Esophagus squamous epithelium (tissue), 5 donors: Measurements from ENCODE around the gene HSPB3. TPM values are rescaled to one million over a fixed set of nuclear protein-coding genes. Genes with fewer than 3 reads are reported as not detected.
A peak's percentile ranks its signal among the peaks of the same experiment; 100 is the strongest.
"Not testable (repeated sequence)": the region's sequence is repeated elsewhere in the genome, so short reads cannot be mapped to it uniquely, and the experiment has no call there.

Source experiments
- DNase-seq: peaks from one replicate; lab custom pipeline; 2025; lab: John Stamatoyannopoulos, UW
- H3K27ac ChIP-seq, 4 donors: fragments of 200-600 bp; sonication (generic); one replicate each; pipeline ENCODE4 v1.5.1; 2016 to 2019; ENCODE audit warnings: mild to moderate bottlenecking in 1 of 4
- H3K27me3 ChIP-seq, 4 donors: fragments of 200-600 bp; sonication (generic); 1 replicate in 3 of 4; 2 replicates in 1 of 4; pipeline versions ENCODE4 v1.5.1 to v1.6.0; 2017 to 2021; ENCODE audit warnings: antibody characterized with exemption in 1 of 4
- H3K36me3 ChIP-seq, 3 donors: fragments of 200-600 bp; sonication (generic); one replicate each; pipeline ENCODE4 v1.5.1; 2016 to 2019
- H3K4me1 ChIP-seq, 3 donors: fragments of 200-600 bp; sonication (generic); one replicate each; pipeline ENCODE4 v1.5.1; 2017 to 2019
- H3K4me3 ChIP-seq, 4 donors: fragments of 200-600 bp; sonication (generic); 1 replicate in 3 of 4; 2 replicates in 1 of 4; pipeline ENCODE4 v1.5.1; 2016 to 2019; ENCODE audit warnings: mild to moderate bottlenecking in 2 of 4, moderate library complexity in 1 of 4
- H3K9me3 ChIP-seq, 3 donors: fragments of 200-600 bp; sonication (generic); one replicate each; pipeline ENCODE4 v1.5.1; 2016 to 2019
- POLR2A ChIP-seq, 4 donors: fragments of 450-650 bp; IDR thresholded peaks; one replicate each; pipeline ENCODE4 v1.6.1; 2017; ENCODE audit warnings: antibody characterized with exemption in 4 of 4, mild to moderate bottlenecking in 4 of 4, moderate library complexity in 3 of 4
- WGBS, 2 donors: methylation state at CpG; one replicate each; pipeline ENCODE4 v1.1.5; 2018; 5-methylcytosine and 5-hydroxymethylcytosine counted together
- intact Hi-C: fragments of 100-400 bp; cut with DNase I; formaldehyde crosslinking; loops from one replicate; pipeline ENCODE4 v1.15.0; 2022
- total RNA-seq, 4 donors: library from RNA; depleted of rRNA; stranded (reverse); fragments of >200 nt; gene quantifications; one replicate each; pipeline ENCODE4 v1.1.0, GENCODE V29; 2016
- TF ChIP-seq, protein P1 (sequence below), 6 experiments: fragments of 450-650 bp in 4 of 6; fragments of 200-600 bp in 2 of 6; sonication (generic) in 2 of 6; IDR thresholded peaks; one replicate each; pipeline ENCODE4 v1.5.1; 2016 to 2019; ENCODE audit warnings: antibody characterized with exemption in 6 of 6, mild to moderate bottlenecking in 4 of 6, moderate library complexity in 4 of 6
- donor health status: DM: yes; HTN: yes; CAD: no.

The HSPB3 gene
- total RNA-seq, 4 donors from 2014 or later = 0.40 to 14.1 (median 2.4) TPM; not detected in 1

DNA sequence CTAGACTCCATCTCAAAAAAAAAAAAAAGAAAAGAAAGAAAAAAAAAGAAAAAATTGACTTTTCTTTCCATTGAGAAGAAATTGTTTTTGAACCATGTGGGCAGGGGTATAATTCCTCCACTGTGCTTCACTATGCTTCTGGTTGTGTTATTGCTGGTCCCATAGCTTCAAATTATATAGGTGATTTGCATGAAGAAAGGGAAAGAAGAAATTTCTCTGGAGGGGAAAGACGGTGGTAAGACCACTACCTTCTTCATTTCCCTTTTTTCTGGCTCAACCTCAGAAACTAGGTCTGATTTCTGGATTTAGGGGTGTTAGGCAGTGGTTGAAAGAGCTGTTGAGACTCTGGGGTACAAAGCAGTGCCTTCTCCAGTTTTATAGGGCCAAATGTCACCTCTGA is 29.3 kb upstream of the HSPB3 start:
- Histone ChIP-seq H3K4me1 (no peaks in the 10 kb centered on the region), H3K27ac (no peak overlapping the region), H3K36me3 (no peaks in the 10 kb centered on the region), H3K4me3 (no peak overlapping the region), H3K27me3 (peaks cover 0 to 6% (median 0%) of the 10 kb centered on the region in 4 donors), H3K9me3 (no peaks in the 10 kb centered on the region)
- no peak for TF ChIP-seq POLR2A (IDR thresholded peaks at IDR 0.05)
- TF ChIP-seq, protein P1, sequence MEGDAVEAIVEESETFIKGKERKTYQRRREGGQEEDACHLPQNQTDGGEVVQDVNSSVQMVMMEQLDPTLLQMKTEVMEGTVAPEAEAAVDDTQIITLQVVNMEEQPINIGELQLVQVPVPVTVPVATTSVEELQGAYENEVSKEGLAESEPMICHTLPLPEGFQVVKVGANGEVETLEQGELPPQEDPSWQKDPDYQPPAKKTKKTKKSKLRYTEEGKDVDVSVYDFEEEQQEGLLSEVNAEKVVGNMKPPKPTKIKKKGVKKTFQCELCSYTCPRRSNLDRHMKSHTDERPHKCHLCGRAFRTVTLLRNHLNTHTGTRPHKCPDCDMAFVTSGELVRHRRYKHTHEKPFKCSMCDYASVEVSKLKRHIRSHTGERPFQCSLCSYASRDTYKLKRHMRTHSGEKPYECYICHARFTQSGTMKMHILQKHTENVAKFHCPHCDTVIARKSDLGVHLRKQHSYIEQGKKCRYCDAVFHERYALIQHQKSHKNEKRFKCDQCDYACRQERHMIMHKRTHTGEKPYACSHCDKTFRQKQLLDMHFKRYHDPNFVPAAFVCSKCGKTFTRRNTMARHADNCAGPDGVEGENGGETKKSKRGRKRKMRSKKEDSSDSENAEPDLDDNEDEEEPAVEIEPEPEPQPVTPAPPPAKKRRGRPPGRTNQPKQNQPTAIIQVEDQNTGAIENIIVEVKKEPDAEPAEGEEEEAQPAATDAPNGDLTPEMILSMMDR (IDR thresholded peaks at IDR 0.05) = no peak
- WGBS, 2 donors = 62 to 83% methylated on average over 1 of the region's 1 CpG
- intact Hi-C loops = no loop called here
- DNase-seq = no peak

DNA sequence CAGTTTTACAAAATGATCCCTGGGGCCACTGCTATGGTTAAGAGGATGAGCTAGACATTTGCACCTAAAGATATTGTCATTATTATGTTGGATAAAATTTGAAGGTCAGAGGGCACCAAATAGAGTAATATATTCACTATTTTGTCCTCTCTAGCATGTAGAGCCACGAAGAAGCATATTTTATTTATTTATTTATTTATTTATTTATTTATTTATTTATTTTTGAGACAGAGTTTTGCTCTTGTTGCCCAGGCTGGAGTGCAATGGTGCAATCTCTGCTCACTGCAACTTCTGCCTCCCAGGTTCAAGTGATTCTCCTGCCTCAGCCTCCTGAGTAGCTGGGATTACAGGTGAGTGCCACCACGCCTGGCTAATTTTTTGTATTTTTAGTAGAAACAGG is 20.8 kb upstream of the HSPB3 start:
- H3K4me1 ChIP-seq, H3K36me3 ChIP-seq, H3K4me3 ChIP-seq, H3K27ac ChIP-seq, intact Hi-C loops, H3K9me3 ChIP-seq, DNase-seq, H3K27me3 ChIP-seq: not testable (repeated sequence)
- WGBS, 2 donors = 88 to 92% methylated on average over 2 of the region's 2 CpGs

DNA sequence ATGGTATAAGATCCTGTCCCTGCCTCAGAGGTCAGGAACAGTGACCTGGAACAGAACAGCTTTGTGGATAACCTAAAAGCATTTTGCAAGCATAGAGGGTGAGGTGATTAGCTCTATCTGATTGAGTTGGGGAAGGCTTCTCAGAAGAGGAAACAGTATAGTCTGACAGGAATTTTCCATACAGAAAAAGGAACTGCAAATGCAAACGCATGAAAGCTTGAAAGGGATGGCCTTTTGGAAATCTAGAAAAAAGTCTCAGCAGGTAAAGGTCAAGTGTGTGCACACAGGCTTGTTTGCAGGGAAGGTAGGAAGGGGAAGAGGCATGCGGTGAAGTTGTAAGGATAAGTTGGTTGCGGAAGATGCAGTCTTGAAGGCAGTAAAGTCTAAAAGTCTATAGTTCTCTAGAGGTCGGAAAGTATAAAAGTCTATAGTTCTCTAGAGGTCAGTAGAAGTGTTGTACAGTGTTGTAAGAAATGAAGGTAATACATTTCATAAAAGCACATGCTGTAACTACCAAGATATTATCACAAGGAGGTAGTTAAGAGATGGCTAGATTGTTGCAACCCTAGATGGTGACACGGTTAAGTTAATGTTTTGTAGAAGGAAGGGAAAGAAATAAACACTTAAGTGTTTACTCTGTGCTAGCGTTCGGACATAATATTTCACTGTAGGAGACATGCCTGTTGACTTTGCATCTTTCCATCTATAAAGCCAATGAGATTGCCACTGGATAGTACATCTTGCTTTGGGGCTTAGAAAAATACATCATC is 16.7 kb upstream of the HSPB3 start:
- DNase-seq = no peak
- Histone ChIP-seq H3K4me3 (no peak overlapping the region), H3K27ac (no peak overlapping the region), H3K27me3 (no peaks in the 10 kb centered on the region), H3K9me3 (no peaks in the 10 kb centered on the region), H3K4me1 (peaks cover 0 to 13% (median 0%) of the 10 kb centered on the region in 3 donors), H3K36me3 (no peaks in the 10 kb centered on the region)
- TF ChIP-seq, protein P1 (IDR thresholded peaks at IDR 0.05) = no peak
- no peak for TF ChIP-seq POLR2A (IDR thresholded peaks at IDR 0.05)
- 82 to 90% methylated on average over 7 of the region's 7 CpGs for WGBS, 2 donors
- intact Hi-C loops = no loop called here

DNA sequence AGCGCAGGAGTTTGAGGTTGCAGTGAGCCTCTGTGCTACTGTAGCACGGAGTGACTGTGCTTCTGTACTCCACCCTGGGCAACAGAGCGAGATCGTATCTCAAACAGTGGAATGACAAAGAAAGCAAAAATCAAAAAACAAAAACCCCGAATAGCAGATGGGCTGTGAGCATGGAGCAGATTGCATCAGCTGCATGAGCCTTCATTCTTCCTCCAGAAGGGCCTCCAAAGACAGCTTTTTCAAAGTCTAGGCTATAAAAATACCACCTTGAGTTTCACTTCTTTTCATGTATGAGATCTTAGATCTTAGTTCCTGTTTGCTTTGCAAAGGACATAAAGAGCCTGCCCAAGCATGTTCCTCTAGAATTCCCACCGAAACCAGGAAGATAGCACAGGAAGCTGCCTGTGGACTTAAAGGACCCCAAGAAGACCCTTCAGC is 15.0 kb upstream of the HSPB3 start:
- Histone ChIP-seq H3K36me3 (no peaks in the 10 kb centered on the region), H3K4me1 (peaks cover 0 to 13% (median 0%) of the 10 kb centered on the region in 3 donors), H3K4me3 (no peak overlapping the region), H3K9me3 (no peaks in the 10 kb centered on the region), H3K27me3 (no peaks in the 10 kb centered on the region), H3K27ac (peak overlapping the region in 1 of 4 donors; percentile 30)
- WGBS, 2 donors = 43 to 48% methylated on average over 6 of the region's 6 CpGs
- intact Hi-C loops = no loop called here
- DNase-seq = no peak
- TF ChIP-seq, protein P1 (IDR thresholded peaks at IDR 0.05) = no peak
- TF ChIP-seq POLR2A (IDR thresholded peaks at IDR 0.05) = no peak

DNA sequence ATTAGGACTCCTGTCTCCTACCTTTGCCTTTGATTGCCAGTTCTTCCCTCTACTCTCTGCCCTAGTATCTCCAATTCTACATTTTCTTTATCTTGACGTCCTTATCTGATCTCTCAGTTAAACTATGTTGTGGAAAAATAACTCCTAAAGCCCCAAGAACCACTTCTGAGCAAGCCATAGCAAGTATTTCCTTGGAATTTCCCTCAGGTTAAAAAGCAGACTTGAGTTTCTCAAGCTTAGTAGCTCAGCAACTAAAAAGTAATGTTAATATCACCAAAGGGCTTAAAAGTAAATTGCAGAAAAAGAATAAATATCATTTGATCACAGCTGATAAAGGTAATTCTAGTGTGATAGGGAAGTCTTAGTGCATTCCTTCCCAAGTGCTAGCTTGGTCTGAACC is 13.2 kb upstream of the HSPB3 start:
- TF ChIP-seq POLR2A (IDR thresholded peaks at IDR 0.05) = no peak
- no peaks in the 10 kb centered on the region for H3K27me3 ChIP-seq
- no peak for DNase-seq
- H3K4me1 ChIP-seq = peaks cover 0 to 13% (median 0%) of the 10 kb centered on the region in 3 donors
- H3K36me3 ChIP-seq = no peaks in the 10 kb centered on the region
- no peaks in the 10 kb centered on the region for H3K9me3 ChIP-seq
- intact Hi-C loops = no loop called here
- WGBS, 2 donors = 0 to 14% methylated on average over 1 of the region's 1 CpG
- no peak overlapping the region for H3K27ac ChIP-seq
- H3K4me3 ChIP-seq = no peak overlapping the region

DNA sequence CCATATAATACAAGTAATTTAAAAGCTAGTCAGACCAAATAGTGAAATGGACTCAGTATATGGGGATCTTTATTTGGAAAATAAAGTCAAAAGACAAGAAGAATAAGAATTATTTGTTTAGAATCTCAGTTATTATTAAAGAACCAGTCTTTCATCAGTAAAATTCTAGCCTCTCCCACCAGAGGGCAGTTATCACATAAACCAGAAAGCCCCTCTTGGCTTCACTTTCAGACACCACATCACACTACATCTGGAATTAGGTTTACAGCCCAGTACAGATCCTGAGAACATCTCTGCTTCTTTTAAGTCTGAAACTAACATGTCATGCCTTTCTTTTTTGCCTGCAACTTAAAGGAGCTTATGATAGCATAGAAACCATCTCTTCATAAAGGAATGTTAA is 12.2 kb upstream of the HSPB3 start:
- no peak overlapping the region for H3K4me3 ChIP-seq
- DNase-seq = no peak
- peaks cover 0 to 13% (median 0%) of the 10 kb centered on the region in 3 donors for H3K4me1 ChIP-seq
- intact Hi-C loops = no loop called here
- no peak for TF ChIP-seq POLR2A (IDR thresholded peaks at IDR 0.05)
- TF ChIP-seq, protein P1 (IDR thresholded peaks at IDR 0.05) = peak in 3 of 6 experiments; percentile 8 to 30 (median 29)
- H3K9me3 ChIP-seq = no peaks in the 10 kb centered on the region
- no peaks in the 10 kb centered on the region for H3K27me3 ChIP-seq
- H3K36me3 ChIP-seq = no peaks in the 10 kb centered on the region
- H3K27ac ChIP-seq = no peak overlapping the region
